Ramos (cell line): Measurements from ENCODE around the gene FUZ.

Source experiments
- in situ Hi-C: fragments of 300-500 bp; cut with MboI; formaldehyde crosslinking; loops from one replicate; pipeline ENCODE4 v1.14.3; 2022; ENCODE audit warnings: low sequenced_read_pairs; ENCODE audit not compliant: unreplicated experiment

FUZ gene

DNA sequence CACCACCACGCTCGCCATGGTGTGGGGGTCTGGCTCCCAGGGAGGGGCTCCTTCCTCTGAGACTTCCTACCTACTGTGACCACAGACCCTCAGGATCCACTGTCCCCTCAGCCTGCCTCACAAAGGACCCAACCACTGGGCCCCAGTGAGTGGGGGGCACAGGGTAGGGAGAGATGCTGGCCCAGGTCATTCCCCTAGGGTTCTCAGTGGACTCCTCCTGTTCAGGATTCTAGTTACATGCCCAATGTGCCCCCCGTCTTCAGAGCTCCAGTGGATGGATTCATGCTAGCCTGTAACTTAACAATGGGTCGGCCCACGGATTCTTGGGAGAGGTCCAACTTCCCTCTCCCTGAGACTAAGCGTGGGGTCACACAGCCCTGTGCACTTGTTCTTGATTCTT lies 49.9 kb downstream of the FUZ start, which contains the start of gene TSKS:
Gene TSKS, minus strand, starts transcription at position 77 of the 400 bp plus-strand sequence. Its CDS starts 59 bp downstream, at position 18.
- in situ Hi-C loops = no loop called here

DNA sequence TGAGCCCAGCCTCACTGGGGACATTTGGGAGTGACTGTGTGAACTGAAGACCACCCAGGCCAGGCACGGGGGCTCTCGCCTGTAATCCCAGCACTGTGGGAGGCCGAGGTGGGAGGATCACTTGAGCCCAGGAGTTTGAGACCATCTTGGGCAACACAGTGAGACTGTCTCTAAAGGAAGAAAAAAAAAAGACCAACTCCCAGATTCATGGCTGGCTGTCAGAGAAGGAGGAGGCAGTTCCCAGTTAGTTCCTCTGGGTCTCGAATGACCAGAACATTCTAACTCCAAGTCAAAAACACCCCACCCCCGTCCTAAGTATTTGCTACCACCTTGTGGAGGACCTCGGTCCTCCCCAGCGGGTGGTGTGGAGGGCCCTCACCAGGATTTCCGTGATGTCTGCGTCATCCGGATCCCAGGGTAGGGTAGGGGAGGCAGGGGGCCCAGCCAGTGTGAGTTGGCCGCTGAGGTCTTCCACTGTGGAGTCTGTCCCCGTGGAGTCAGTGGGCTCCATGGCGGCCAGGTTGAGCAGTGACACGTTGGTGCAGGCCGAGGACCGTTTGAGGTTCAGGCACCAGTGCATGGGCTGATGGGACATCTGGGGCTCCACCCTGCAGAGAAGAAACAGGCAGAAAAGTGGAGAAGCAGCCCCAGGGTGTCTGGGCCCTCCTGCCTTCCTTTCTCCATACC lies 51.3 kb downstream of the FUZ start:
- in situ Hi-C loops = no loop called here

DNA sequence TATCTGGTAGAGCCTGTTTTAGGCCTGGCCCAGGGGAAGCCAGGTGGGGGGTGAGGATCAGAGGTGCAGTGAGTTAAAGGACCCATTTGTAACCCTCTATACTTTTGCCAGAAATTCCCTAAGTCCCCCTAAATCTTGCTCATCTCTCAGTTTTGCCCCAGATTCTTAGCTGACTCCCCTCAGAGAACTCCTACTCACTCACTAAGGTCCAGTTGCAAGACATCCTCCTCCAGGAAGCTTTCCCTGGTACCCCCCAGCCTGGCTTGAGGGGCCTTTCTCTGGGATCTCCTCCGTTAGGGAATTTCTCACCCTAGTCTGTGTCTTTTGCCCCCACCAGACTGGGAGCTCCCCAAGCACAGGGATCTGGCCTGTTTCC lies 51.9 kb downstream of the FUZ start:
- in situ Hi-C loops = no loop called here

DNA sequence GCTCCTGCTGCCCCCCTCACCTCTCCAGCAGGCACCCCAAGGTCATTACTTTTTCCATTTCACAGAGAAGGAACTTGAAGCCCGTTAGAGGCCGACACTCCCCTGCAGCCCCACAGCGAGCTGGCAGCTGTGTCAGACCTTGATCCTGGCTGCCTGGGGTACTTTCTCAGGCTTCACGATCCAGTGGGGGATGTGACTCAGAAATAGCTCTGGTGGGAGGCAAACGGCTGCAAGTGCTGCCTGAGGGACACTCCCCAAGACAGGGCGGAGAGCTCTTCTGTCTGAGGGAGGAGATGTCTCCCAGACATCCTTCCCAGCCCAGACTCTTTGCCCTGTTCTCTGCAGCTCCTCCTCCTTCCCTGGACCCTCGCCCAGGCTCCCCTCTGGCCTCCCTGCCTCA lies 54.8 kb downstream of the FUZ start:
- in situ Hi-C loops = no loop called here
